Mesenchymal stem cell (in vitro differentiated cells and primary cell): Measurements from ENCODE around the gene ZNF507.
A peak's percentile ranks its signal among the peaks of the same experiment; 100 is the strongest.

Experiments
- DNase-seq: peaks from one replicate; pipeline ENCODE4 v3.0.0-alpha.2; 2013
- H2AFZ ChIP-seq: one replicate; pipeline ENCODE4 v1.6.1; 2013; ENCODE audit warnings: low read depth, mild to moderate bottlenecking, control low read depth, inconsistent platforms, low read length, moderate library complexity
- H2AK5ac ChIP-seq: 2 replicates; pipeline ENCODE4 v1.6.1; 2013; ENCODE audit warnings: low read length, moderate library complexity, mild to moderate bottlenecking, inconsistent platforms; ENCODE audit not compliant: severe bottlenecking
- H2BK120ac ChIP-seq: one replicate; pipeline ENCODE4 v1.6.1; 2013; ENCODE audit warnings: low read depth, mild to moderate bottlenecking, inconsistent platforms, low read length, moderate library complexity
- H2BK12ac ChIP-seq, 2 experiments: one replicate each; pipeline ENCODE4 v1.6.1; 2013; ENCODE audit warnings: inconsistent platforms in 2 of 2, low read length in 2 of 2, mild to moderate bottlenecking in 2 of 2, moderate library complexity in 2 of 2, control low read depth in 1 of 2
- H2BK15ac ChIP-seq: one replicate; pipeline ENCODE4 v1.6.1; 2013; ENCODE audit warnings: mild to moderate bottlenecking, low read depth, inconsistent platforms; ENCODE audit not compliant: poor library complexity, severe bottlenecking
- H2BK5ac ChIP-seq: 2 replicates; pipeline ENCODE4 v1.6.1; 2013; ENCODE audit warnings: low read depth, mild to moderate bottlenecking, low read length, control low read depth, inconsistent platforms; ENCODE audit not compliant: poor library complexity, severe bottlenecking
- H3K14ac ChIP-seq, 2 experiments: one replicate each; pipeline ENCODE4 v1.6.1; 2013; ENCODE audit warnings: inconsistent platforms in 2 of 2, low read length in 2 of 2, control low read depth in 1 of 2, mild to moderate bottlenecking in 1 of 2, moderate library complexity in 1 of 2
- H3K18ac ChIP-seq, 2 experiments: one replicate each; pipeline ENCODE4 v1.6.1; 2013; ENCODE audit warnings: inconsistent platforms in 2 of 2, low read length in 2 of 2, control low read depth in 1 of 2, low read depth in 1 of 2, mild to moderate bottlenecking in 1 of 2
- H3K23ac ChIP-seq, 2 experiments: one replicate each; pipeline ENCODE4 v1.6.1; 2013; ENCODE audit warnings: inconsistent platforms in 2 of 2, low read length in 2 of 2, mild to moderate bottlenecking in 2 of 2, moderate library complexity in 2 of 2, control low read depth in 1 of 2
- H3K27ac ChIP-seq: 2 replicates; pipeline ENCODE4 v1.5.1; 2013; ENCODE audit warnings: mild to moderate bottlenecking, moderate library complexity, low read length, control low read depth, inconsistent platforms; ENCODE audit not compliant: poor library complexity, severe bottlenecking
- H3K27me3 ChIP-seq, 2 experiments: 2 replicates each; pipeline versions ENCODE4 v1.6.1 to v1.7.0; 2013; ENCODE audit warnings: low read length in 2 of 2, mild to moderate bottlenecking in 2 of 2, moderate library complexity in 2 of 2, control low read depth in 1 of 2, inconsistent platforms in 1 of 2; ENCODE audit not compliant: control insufficient read depth in 1 of 2, insufficient read depth in 1 of 2
- H3K36me3 ChIP-seq, 2 experiments: 2 replicates each; pipeline versions ENCODE4 v1.6.1 to v1.7.0; 2013; ENCODE audit warnings: low read length in 2 of 2, control low read depth in 1 of 2, inconsistent platforms in 1 of 2, low read depth in 1 of 2, mild to moderate bottlenecking in 1 of 2; ENCODE audit not compliant: insufficient read depth in 2 of 2, control insufficient read depth in 1 of 2
- H3K4ac ChIP-seq, 2 experiments: one replicate each; pipeline ENCODE4 v1.6.1; 2013; ENCODE audit warnings: inconsistent platforms in 2 of 2, low read length in 2 of 2, mild to moderate bottlenecking in 2 of 2, moderate library complexity in 2 of 2, control low read depth in 1 of 2, low read depth in 1 of 2
- H3K4me1 ChIP-seq: 2 replicates; pipeline ENCODE4 v1.6.1; 2013; ENCODE audit warnings: low read depth, low read length, control low read depth; ENCODE audit not compliant: control insufficient read depth, insufficient read depth
- H3K4me2 ChIP-seq: 2 replicates; pipeline ENCODE4 v1.6.1; 2013; ENCODE audit warnings: low read length, mild to moderate bottlenecking, inconsistent platforms; ENCODE audit not compliant: poor library complexity, severe bottlenecking
- H3K4me3 ChIP-seq, 2 experiments: 2 replicates each; pipeline versions ENCODE4 v1.5.1 to v1.7.0; 2013; ENCODE audit warnings: low read length in 2 of 2, mild to moderate bottlenecking in 2 of 2, control low read depth in 1 of 2, low read depth in 1 of 2; ENCODE audit not compliant: insufficient read depth in 1 of 2
- H3K79me1 ChIP-seq: replicated peaks from 2 replicates; pipeline ENCODE4 v1.6.1; 2013; ENCODE audit warnings: mild to moderate bottlenecking, control low read depth, low read length, inconsistent platforms; ENCODE audit not compliant: poor library complexity, severe bottlenecking
- H3K9ac ChIP-seq: 2 replicates; pipeline ENCODE4 v1.7.0; 2013; ENCODE audit warnings: mild to moderate bottlenecking, low read length, moderate library complexity
- H3K9me3 ChIP-seq: 2 replicates; pipeline ENCODE4 v1.7.0; 2013; ENCODE audit warnings: mild to moderate bottlenecking, low read length; ENCODE audit not compliant: control insufficient read depth
- H4K8ac ChIP-seq: one replicate; pipeline ENCODE4 v1.6.1; 2013; ENCODE audit warnings: inconsistent platforms, mild to moderate bottlenecking, low read length, moderate library complexity
- H4K91ac ChIP-seq: one replicate; pipeline ENCODE4 v1.6.1; 2013; ENCODE audit warnings: mild to moderate bottlenecking, low read length, inconsistent platforms
- WGBS: methylation state at CpG from one replicate; pipeline ENCODE4 v1.1.7; 2013; ENCODE audit warnings: mixed read lengths; 5-methylcytosine and 5-hydroxymethylcytosine counted together

The ZNF507 gene

GRCh38 chr19:32313569-32314265 lies 31.7 kb upstream of the ZNF507 start:
- WGBS, result 83% methylated on average over 5 of the region's 6 CpGs
- Histone ChIP-seq H3K4me2 (no peak overlapping the region), H3K4ac (no peak overlapping the region), H3K27me3 (peaks cover 0 to 36% of the 10 kb centered on the region in 2 experiments), H4K8ac (no peak overlapping the region), H3K18ac (no peak overlapping the region), H2AFZ (no peak overlapping the region), H3K4me3 (no peak overlapping the region), H3K36me3 (no peaks in the 10 kb centered on the region), H3K9ac (no peak overlapping the region), H2BK15ac (no peak overlapping the region), H3K9me3 (no peaks in the 10 kb centered on the region), H4K91ac (no peak overlapping the region), H2AK5ac (no peak overlapping the region), H3K23ac (no peak overlapping the region), H3K4me1 (no peaks in the 10 kb centered on the region), H2BK5ac (no peak overlapping the region), H3K79me1 (no peaks in the 10 kb centered on the region), H2BK12ac (no peak overlapping the region), H3K27ac (no peak overlapping the region), H3K14ac (no peak overlapping the region), H2BK120ac (no peak overlapping the region)
- DNase-seq, result no peak

GRCh38 chr19:32316034-32316433 lies 29.4 kb upstream of the ZNF507 start:
- H2BK12ac ChIP-seq, result no peak overlapping the region
- no peak overlapping the region for H3K4ac ChIP-seq
- no peak overlapping the region for H3K18ac ChIP-seq
- H3K9ac ChIP-seq, result no peak overlapping the region
- no peak overlapping the region for H4K91ac ChIP-seq
- H3K36me3 ChIP-seq, result no peaks in the 10 kb centered on the region
- H3K23ac ChIP-seq, result no peak overlapping the region
- no peak overlapping the region for H3K27ac ChIP-seq
- no peaks in the 10 kb centered on the region for H3K79me1 ChIP-seq
- H3K27me3 ChIP-seq, result peaks cover 6 to 24% of the 10 kb centered on the region in 2 experiments
- H2BK15ac ChIP-seq, result no peak overlapping the region
- H2AK5ac ChIP-seq, result no peak overlapping the region
- no peak overlapping the region for H2BK120ac ChIP-seq
- no peak overlapping the region for H2AFZ ChIP-seq
- no peak for DNase-seq
- no peak overlapping the region for H3K4me2 ChIP-seq
- H3K4me3 ChIP-seq, result no peak overlapping the region
- H3K4me1 ChIP-seq, result peaks cover 2% of the 10 kb centered on the region
- H4K8ac ChIP-seq, result no peak overlapping the region
- H3K9me3 ChIP-seq, result no peaks in the 10 kb centered on the region
- no peak overlapping the region for H2BK5ac ChIP-seq
- 48% methylated on average over 5 of the region's 6 CpGs for WGBS
- no peak overlapping the region for H3K14ac ChIP-seq

GRCh38 chr19:32317086-32317485 lies 28.3 kb upstream of the ZNF507 start:
- H3K27me3 ChIP-seq, result peaks cover 6 to 18% of the 10 kb centered on the region in 2 experiments
- no peak overlapping the region for H2AK5ac ChIP-seq
- H3K4ac ChIP-seq, result no peak overlapping the region
- no peak overlapping the region for H3K4me2 ChIP-seq
- no peak overlapping the region for H4K8ac ChIP-seq
- H3K23ac ChIP-seq, result no peak overlapping the region
- no peak overlapping the region for H3K4me3 ChIP-seq
- H3K79me1 ChIP-seq, result no peaks in the 10 kb centered on the region
- no peak overlapping the region for H2AFZ ChIP-seq
- no peak overlapping the region for H2BK15ac ChIP-seq
- WGBS, result 76% methylated on average over 1 of the region's 1 CpG
- H3K9ac ChIP-seq, result no peak overlapping the region
- no peak overlapping the region for H3K27ac ChIP-seq
- H2BK5ac ChIP-seq, result no peak overlapping the region
- no peaks in the 10 kb centered on the region for H3K36me3 ChIP-seq
- no peak overlapping the region for H4K91ac ChIP-seq
- no peak overlapping the region for H2BK120ac ChIP-seq
- H3K9me3 ChIP-seq, result no peaks in the 10 kb centered on the region
- H3K14ac ChIP-seq, result no peak overlapping the region
- H3K18ac ChIP-seq, result no peak overlapping the region
- peaks cover 2% of the 10 kb centered on the region for H3K4me1 ChIP-seq
- DNase-seq, result no peak
- H2BK12ac ChIP-seq, result no peak overlapping the region

GRCh38 chr19:32318884-32319520 lies 26.4 kb upstream of the ZNF507 start:
- no peak overlapping the region for H3K23ac ChIP-seq
- H3K4me1 ChIP-seq, result peaks cover 2% of the 10 kb centered on the region
- no peak overlapping the region for H2AK5ac ChIP-seq
- H3K79me1 ChIP-seq, result no peaks in the 10 kb centered on the region
- H3K9me3 ChIP-seq, result no peaks in the 10 kb centered on the region
- no peak overlapping the region for H2BK15ac ChIP-seq
- no peak overlapping the region for H4K91ac ChIP-seq
- 26% methylated on average over 5 of the region's 5 CpGs for WGBS
- H3K14ac ChIP-seq, result no peak overlapping the region
- H2BK120ac ChIP-seq, result no peak overlapping the region
- H3K18ac ChIP-seq, result no peak overlapping the region
- peaks cover 5 to 6% of the 10 kb centered on the region in 2 experiments for H3K27me3 ChIP-seq
- H3K4me2 ChIP-seq, result no peak overlapping the region
- H3K4me3 ChIP-seq, result no peak overlapping the region
- no peak overlapping the region for H3K9ac ChIP-seq
- H2BK5ac ChIP-seq, result no peak overlapping the region
- DNase-seq, result peak; percentile 25
- H3K4ac ChIP-seq, result no peak overlapping the region
- no peaks in the 10 kb centered on the region for H3K36me3 ChIP-seq
- no peak overlapping the region for H2AFZ ChIP-seq
- H4K8ac ChIP-seq, result no peak overlapping the region
- no peak overlapping the region for H2BK12ac ChIP-seq
- no peak overlapping the region for H3K27ac ChIP-seq
